ENCODE results near the gene PRKN.

Gene PRKN

GRCh38 chr6:162270966-162271365 is 456.6 kb downstream of the PRKN start:
- TF ChIP-seq ZNF274 (IDR thresholded peaks at IDR 0.05; ENCODE audit: low read depth, low read length): no peak
- no peak overlapping the region for H3K4me3 ChIP-seq (ENCODE audit: low read length)

GRCh38 chr6:162267641-162268040 is 459.9 kb downstream of the PRKN start:
- no peak for TF ChIP-seq ZNF274 (IDR thresholded peaks at IDR 0.05; ENCODE audit: low read depth, low read length)
- H3K4me3 ChIP-seq (ENCODE audit: low read length): no peak overlapping the region

- H3K4me3 ChIP-seq (ENCODE audit: low read length): no peak overlapping the region
- no peak for TF ChIP-seq ZNF274 (IDR thresholded peaks at IDR 0.05; ENCODE audit: low read depth, low read length)
Measured at GRCh38 chr6:162267126-162267525, 460.4 kb downstream of the PRKN start.

GRCh38 chr6:162264581-162264980 is 463.0 kb downstream of the PRKN start:
- H3K4me3 ChIP-seq (ENCODE audit: low read length): no peak overlapping the region
- no peak for TF ChIP-seq ZNF274 (IDR thresholded peaks at IDR 0.05; ENCODE audit: low read depth, low read length)

GRCh38 chr6:162262466-162263196 is 464.9 kb downstream of the PRKN start:
- TF ChIP-seq ZNF274 (IDR thresholded peaks at IDR 0.05; ENCODE audit: low read depth, low read length): no peak
- no peak overlapping the region for H3K4me3 ChIP-seq (ENCODE audit: low read length)

- no peak for TF ChIP-seq ZNF274 (IDR thresholded peaks at IDR 0.05; ENCODE audit: low read depth, low read length)
- no peak overlapping the region for H3K4me3 ChIP-seq (ENCODE audit: low read length)
Measured at GRCh38 chr6:162261598-162261997, 466.0 kb downstream of the PRKN start.

- TF ChIP-seq ZNF274 (IDR thresholded peaks at IDR 0.05; ENCODE audit: low read depth, low read length): no peak
- no peak overlapping the region for H3K4me3 ChIP-seq (ENCODE audit: low read length)
Measured at GRCh38 chr6:162260027-162260426, 467.5 kb downstream of the PRKN start.

GRCh38 chr6:162258647-162259046 is 468.9 kb downstream of the PRKN start:
- no peak for TF ChIP-seq ZNF274 (IDR thresholded peaks at IDR 0.05; ENCODE audit: low read depth, low read length)
- no peak overlapping the region for H3K4me3 ChIP-seq (ENCODE audit: low read length)

GRCh38 chr6:162256361-162256760 is 471.2 kb downstream of the PRKN start:
- no peak for TF ChIP-seq ZNF274 (IDR thresholded peaks at IDR 0.05; ENCODE audit: low read depth, low read length)

GRCh38 chr6:162251257-162251656 is 476.3 kb downstream of the PRKN start:
- H3K4me3 ChIP-seq (ENCODE audit: low read length): no peak overlapping the region
- no peak for TF ChIP-seq ZNF274 (IDR thresholded peaks at IDR 0.05; ENCODE audit: low read depth, low read length)

More at GRCh38 chr6:162256361-162256760, 471.2 kb downstream of the PRKN start:
- H3K4me3 ChIP-seq (ENCODE audit: low read length): no peak overlapping the region

GRCh38 chr6:162249907-162250642 is 477.5 kb downstream of the PRKN start:
- TF ChIP-seq ZNF274 (IDR thresholded peaks at IDR 0.05; ENCODE audit: low read depth, low read length): no peak
- H3K4me3 ChIP-seq (ENCODE audit: low read length): no peak overlapping the region

- no peak overlapping the region for H3K4me3 ChIP-seq (ENCODE audit: low read length)
- no peak for TF ChIP-seq ZNF274 (IDR thresholded peaks at IDR 0.05; ENCODE audit: low read depth, low read length)
Measured at GRCh38 chr6:162245830-162246420, 481.6 kb downstream of the PRKN start.

- TF ChIP-seq ZNF274 (IDR thresholded peaks at IDR 0.05; ENCODE audit: low read depth, low read length): no peak
- no peak overlapping the region for H3K4me3 ChIP-seq (ENCODE audit: low read length)
Measured at GRCh38 chr6:162244031-162244430, 483.5 kb downstream of the PRKN start.

GRCh38 chr6:162242915-162243314 is 484.7 kb downstream of the PRKN start:
- no peak for TF ChIP-seq ZNF274 (IDR thresholded peaks at IDR 0.05; ENCODE audit: low read depth, low read length)

GRCh38 chr6:162239330-162239729 is 488.2 kb downstream of the PRKN start:
- no peak overlapping the region for H3K4me3 ChIP-seq (ENCODE audit: low read length)
- no peak for TF ChIP-seq ZNF274 (IDR thresholded peaks at IDR 0.05; ENCODE audit: low read depth, low read length)

More at GRCh38 chr6:162242915-162243314, 484.7 kb downstream of the PRKN start:
- no peak overlapping the region for H3K4me3 ChIP-seq (ENCODE audit: low read length)

Data from GM08714 (cell line).